Gastroesophageal sphincter (tissue), 3 donors: ENCODE results near the gene KCNIP4.

Experiments used
- CTCF ChIP-seq, 4 experiments: fragments of 200-600 bp in 2 of 4; fragments of 450-650 bp in 2 of 4; sonication (generic) in 1 of 4; IDR thresholded peaks; one replicate each; pipeline ENCODE4 v1.5.1; 2017 to 2019; ENCODE audit warnings: antibody characterized with exemption in 4 of 4, mild to moderate bottlenecking in 2 of 4, moderate library complexity in 2 of 4
- EP300 ChIP-seq: sonication (generic); formaldehyde crosslinking; IDR thresholded peaks from one replicate; pipeline ENCODE4 v1.6.1; 2017; ENCODE audit warnings: antibody characterized with exemption, mild to moderate bottlenecking
- POLR2A ChIP-seq, 2 donors: fragments of 450-650 bp; IDR thresholded peaks; one replicate each; pipeline ENCODE4 v1.6.1; 2017; ENCODE audit warnings: antibody characterized with exemption in 2 of 2, mild to moderate bottlenecking in 2 of 2, moderate library complexity in 1 of 2
- POLR2AphosphoS5 ChIP-seq: sonication (generic); formaldehyde crosslinking; IDR thresholded peaks from one replicate; pipeline ENCODE4 v1.6.1; 2017; ENCODE audit warnings: antibody characterized with exemption

DNA sequence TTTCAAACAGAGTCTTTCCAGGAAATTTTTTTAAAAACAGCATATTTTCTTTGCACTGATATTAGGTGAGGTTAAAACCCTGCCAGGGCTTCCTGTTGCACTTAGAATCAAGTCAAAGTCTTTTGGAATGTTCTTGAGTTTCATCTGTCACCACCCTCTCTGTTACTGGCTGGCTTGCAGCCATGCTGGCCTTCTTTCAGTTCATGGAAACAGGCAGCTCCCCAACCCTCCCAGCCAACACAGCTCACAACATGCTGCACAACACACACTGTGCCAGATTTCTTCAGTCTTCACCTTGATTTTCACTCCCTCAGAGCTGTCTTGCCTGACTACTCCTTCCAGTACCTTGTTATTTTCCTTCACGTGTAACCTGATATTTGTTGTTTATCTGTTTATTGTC lies 129.5 kb downstream of the KCNIP4 start:
- no peak for TF ChIP-seq CTCF (IDR thresholded peaks at IDR 0.05)
- no peak for TF ChIP-seq POLR2AphosphoS5
- no peak for TF ChIP-seq EP300
- TF ChIP-seq POLR2A (IDR thresholded peaks at IDR 0.05): no peak
